ENCODE results near the gene STAP1. TPM values are rescaled to one million over a fixed set of nuclear protein-coding genes. Genes with fewer than 3 reads are reported as not detected.
"Not testable (repeated sequence)": the region's sequence is repeated elsewhere in the genome, so short reads cannot be mapped to it uniquely, and the experiment has no call there.

Gene STAP1
- total RNA-seq, 1 donor from 2014 or later = 1.7 TPM

- no peak overlapping the region for H3K27ac ChIP-seq
- no peaks in the 10 kb centered on the region for H3K4me1 ChIP-seq
- ATAC-seq (no peak), DNase-seq (no peak)
- H3K4me3 ChIP-seq = no peak overlapping the region
- intact Hi-C loops (cut with DNase I) = no loop called here
- H3K27me3 ChIP-seq = no peaks in the 10 kb centered on the region
- H3K36me3 ChIP-seq = peaks cover 24% of the 10 kb centered on the region
- TF ChIP-seq CTCF (IDR thresholded peaks at IDR 0.05) = no peak
- no peaks in the 10 kb centered on the region for H3K9me3 ChIP-seq
These were observed 35.5 kb upstream of the STAP1 start for GRCh38 chr4:67522851-67523671.

- H3K4me3 ChIP-seq; DNase-seq; H3K27ac ChIP-seq; intact Hi-C loops (cut with DNase I); ATAC-seq; H3K9me3 ChIP-seq; H3K27me3 ChIP-seq; H3K4me1 ChIP-seq: not testable (repeated sequence)
- H3K36me3 ChIP-seq = peaks cover 23% of the 10 kb centered on the region
These were observed 34.4 kb upstream of the STAP1 start for GRCh38 chr4:67524140-67524539.

GRCh38 chr4:67531379-67531962 lies 27.1 kb upstream of the STAP1 start:
- intact Hi-C loops (cut with DNase I) = no loop called here
- no peaks in the 10 kb centered on the region for H3K9me3 ChIP-seq
- no peaks in the 10 kb centered on the region for H3K4me1 ChIP-seq
- no peak for TF ChIP-seq CTCF (IDR thresholded peaks at IDR 0.05)
- ATAC-seq (no peak), DNase-seq (no peak)
- no peak overlapping the region for H3K4me3 ChIP-seq
- peaks cover 66% of the 10 kb centered on the region for H3K36me3 ChIP-seq
- no peaks in the 10 kb centered on the region for H3K27me3 ChIP-seq
- no peak overlapping the region for H3K27ac ChIP-seq

- H3K4me3 ChIP-seq, ATAC-seq: not testable (repeated sequence)
These were observed 26.1 kb upstream of the STAP1 start for GRCh38 chr4:67532397-67532796.

GRCh38 chr4:67533112-67533511 lies 25.4 kb upstream of the STAP1 start:
- TF ChIP-seq CTCF (IDR thresholded peaks at IDR 0.05) = no peak
- no peak overlapping the region for H3K27ac ChIP-seq
- H3K4me3 ChIP-seq = no peak overlapping the region
- no peak for ATAC-seq
- no peaks in the 10 kb centered on the region for H3K4me1 ChIP-seq
- intact Hi-C loops (cut with DNase I) = no loop called here
- H3K27me3 ChIP-seq = no peaks in the 10 kb centered on the region
- no peak for DNase-seq
- H3K36me3 ChIP-seq = peaks cover 78% of the 10 kb centered on the region
- no peaks in the 10 kb centered on the region for H3K9me3 ChIP-seq

More at GRCh38 chr4:67532397-67532796, 26.1 kb upstream of the STAP1 start:
- H3K36me3 ChIP-seq = peaks cover 75% of the 10 kb centered on the region
- H3K27me3 ChIP-seq; DNase-seq; intact Hi-C loops (cut with DNase I); H3K27ac ChIP-seq; H3K4me1 ChIP-seq; H3K9me3 ChIP-seq: not testable (repeated sequence)

- Histone ChIP-seq H3K9me3 (no peaks in the 10 kb centered on the region), H3K4me1 (no peaks in the 10 kb centered on the region), H3K27me3 (no peaks in the 10 kb centered on the region), H3K4me3 (no peak overlapping the region), H3K27ac (no peak overlapping the region), H3K36me3 (peaks cover 79% of the 10 kb centered on the region)
- DNase-seq (no peak), ATAC-seq (no peak)
- TF ChIP-seq CTCF (IDR thresholded peaks at IDR 0.05) = no peak
- intact Hi-C loops (cut with DNase I) = no loop called here
These were observed 23.2 kb upstream of the STAP1 start for GRCh38 chr4:67535280-67535840.

Data from upper lobe of right lung (tissue), 1 donor.